ENCODE data around the gene FLRT2.

The FLRT2 gene

GRCh38 chr14:85584481-85584880, 54.5 kb downstream of the FLRT2 start:
- Histone ChIP-seq H3K4me3 (ENCODE audit: low read depth in 1 of 2, low read length in 2 of 2) (no peak overlapping the region), H3K9ac (ENCODE audit: low read depth in 1 of 2, low read length in 2 of 2) (no peak overlapping the region), H3K36me3 (ENCODE audit: control insufficient read depth in 1 of 2, insufficient read depth in 2 of 2, low read length in 2 of 2) (no peaks in the 10 kb centered on the region), H3K27me3 (ENCODE audit: control insufficient read depth in 1 of 2, insufficient read depth in 2 of 2, low read length in 2 of 2) (no peaks in the 10 kb centered on the region), H3K4me1 (ENCODE audit: control insufficient read depth in 1 of 2, insufficient read depth in 2 of 2, low read length in 2 of 2) (no peaks in the 10 kb centered on the region), H3K27ac (ENCODE audit: low read depth, low read length) (no peak overlapping the region), H3K9me3 (ENCODE audit: control insufficient read depth in 1 of 2, low read length in 2 of 2) (peaks cover 0 to 4% of the 10 kb centered on the region in 2 donors)

GRCh38 chr14:85587151-85587711, 57.3 kb downstream of the FLRT2 start:
- no peak overlapping the region for H3K9ac ChIP-seq (ENCODE audit: low read depth in 1 of 2, low read length in 2 of 2)
- no peak overlapping the region for H3K27ac ChIP-seq (ENCODE audit: low read depth, low read length)
- H3K9me3 ChIP-seq (ENCODE audit: control insufficient read depth in 1 of 2, low read length in 2 of 2), result peaks cover 3 to 4% of the 10 kb centered on the region in 2 donors
- no peak overlapping the region for H3K4me3 ChIP-seq (ENCODE audit: low read depth in 1 of 2, low read length in 2 of 2)
- no peaks in the 10 kb centered on the region for H3K27me3 ChIP-seq (ENCODE audit: control insufficient read depth in 1 of 2, insufficient read depth in 2 of 2, low read length in 2 of 2)
- H3K36me3 ChIP-seq (ENCODE audit: control insufficient read depth in 1 of 2, insufficient read depth in 2 of 2, low read length in 2 of 2), result no peaks in the 10 kb centered on the region
- H3K4me1 ChIP-seq (ENCODE audit: control insufficient read depth in 1 of 2, insufficient read depth in 2 of 2, low read length in 2 of 2), result no peaks in the 10 kb centered on the region

GRCh38 chr14:85590784-85591183, 60.8 kb downstream of the FLRT2 start:
- H3K4me3 ChIP-seq (ENCODE audit: low read depth in 1 of 2, low read length in 2 of 2), result no peak overlapping the region
- H3K9ac ChIP-seq (ENCODE audit: low read depth in 1 of 2, low read length in 2 of 2), result no peak overlapping the region
- no peak overlapping the region for H3K27ac ChIP-seq (ENCODE audit: low read depth, low read length)

GRCh38 chr14:85594217-85594616, 64.3 kb downstream of the FLRT2 start:
- no peak overlapping the region for H3K4me3 ChIP-seq (ENCODE audit: low read depth in 1 of 2, low read length in 2 of 2)
- H3K9ac ChIP-seq (ENCODE audit: low read depth in 1 of 2, low read length in 2 of 2), result no peak overlapping the region
- H3K4me1 ChIP-seq (ENCODE audit: control insufficient read depth in 1 of 2, insufficient read depth in 2 of 2, low read length in 2 of 2), result no peaks in the 10 kb centered on the region
- peaks cover 3 to 6% of the 10 kb centered on the region in 2 donors for H3K9me3 ChIP-seq (ENCODE audit: control insufficient read depth in 1 of 2, low read length in 2 of 2)
- no peaks in the 10 kb centered on the region for H3K36me3 ChIP-seq (ENCODE audit: control insufficient read depth in 1 of 2, insufficient read depth in 2 of 2, low read length in 2 of 2)
- no peak overlapping the region for H3K27ac ChIP-seq (ENCODE audit: low read depth, low read length)
- H3K27me3 ChIP-seq (ENCODE audit: control insufficient read depth in 1 of 2, insufficient read depth in 2 of 2, low read length in 2 of 2), result no peaks in the 10 kb centered on the region

More at GRCh38 chr14:85590784-85591183, 60.8 kb downstream of the FLRT2 start:
- Histone ChIP-seq H3K36me3 (ENCODE audit: control insufficient read depth in 1 of 2, insufficient read depth in 2 of 2, low read length in 2 of 2) (no peaks in the 10 kb centered on the region), H3K4me1 (ENCODE audit: control insufficient read depth in 1 of 2, insufficient read depth in 2 of 2, low read length in 2 of 2) (no peaks in the 10 kb centered on the region), H3K9me3 (ENCODE audit: control insufficient read depth in 1 of 2, low read length in 2 of 2) (peaks cover 3 to 5% of the 10 kb centered on the region in 2 donors), H3K27me3 (ENCODE audit: control insufficient read depth in 1 of 2, insufficient read depth in 2 of 2, low read length in 2 of 2) (no peaks in the 10 kb centered on the region)

- no peaks in the 10 kb centered on the region for H3K4me1 ChIP-seq (ENCODE audit: control insufficient read depth in 1 of 2, insufficient read depth in 2 of 2, low read length in 2 of 2)
- no peak overlapping the region for H3K27ac ChIP-seq (ENCODE audit: low read depth, low read length)
- no peak overlapping the region for H3K4me3 ChIP-seq (ENCODE audit: low read depth in 1 of 2, low read length in 2 of 2)
- H3K9ac ChIP-seq (ENCODE audit: low read depth in 1 of 2, low read length in 2 of 2), result no peak overlapping the region
- H3K36me3 ChIP-seq (ENCODE audit: control insufficient read depth in 1 of 2, insufficient read depth in 2 of 2, low read length in 2 of 2), result no peaks in the 10 kb centered on the region
- peaks cover 3 to 5% of the 10 kb centered on the region in 2 donors for H3K9me3 ChIP-seq (ENCODE audit: control insufficient read depth in 1 of 2, low read length in 2 of 2)
- H3K27me3 ChIP-seq (ENCODE audit: control insufficient read depth in 1 of 2, insufficient read depth in 2 of 2, low read length in 2 of 2), result no peaks in the 10 kb centered on the region
Measured at GRCh38 chr14:85595981-85596380, 66.0 kb downstream of the FLRT2 start.

GRCh38 chr14:85596562-85596961, 66.6 kb downstream of the FLRT2 start:
- Histone ChIP-seq H3K9ac (ENCODE audit: low read depth in 1 of 2, low read length in 2 of 2) (no peak overlapping the region), H3K36me3 (ENCODE audit: control insufficient read depth in 1 of 2, insufficient read depth in 2 of 2, low read length in 2 of 2) (no peaks in the 10 kb centered on the region), H3K4me1 (ENCODE audit: control insufficient read depth in 1 of 2, insufficient read depth in 2 of 2, low read length in 2 of 2) (no peaks in the 10 kb centered on the region), H3K9me3 (ENCODE audit: control insufficient read depth in 1 of 2, low read length in 2 of 2) (peaks cover 0 to 5% of the 10 kb centered on the region in 2 donors), H3K27ac (ENCODE audit: low read depth, low read length) (no peak overlapping the region), H3K4me3 (ENCODE audit: low read depth in 1 of 2, low read length in 2 of 2) (no peak overlapping the region), H3K27me3 (ENCODE audit: control insufficient read depth in 1 of 2, insufficient read depth in 2 of 2, low read length in 2 of 2) (no peaks in the 10 kb centered on the region)

GRCh38 chr14:85597701-85598100, 67.8 kb downstream of the FLRT2 start:
- no peaks in the 10 kb centered on the region for H3K27me3 ChIP-seq (ENCODE audit: control insufficient read depth in 1 of 2, insufficient read depth in 2 of 2, low read length in 2 of 2)
- H3K27ac ChIP-seq (ENCODE audit: low read depth, low read length), result no peak overlapping the region

GRCh38 chr14:85599939-85600338, 70.0 kb downstream of the FLRT2 start:
- Histone ChIP-seq H3K36me3 (ENCODE audit: control insufficient read depth in 1 of 2, insufficient read depth in 2 of 2, low read length in 2 of 2) (no peaks in the 10 kb centered on the region), H3K4me3 (ENCODE audit: low read depth in 1 of 2, low read length in 2 of 2) (no peak overlapping the region), H3K4me1 (ENCODE audit: control insufficient read depth in 1 of 2, insufficient read depth in 2 of 2, low read length in 2 of 2) (no peaks in the 10 kb centered on the region), H3K27me3 (ENCODE audit: control insufficient read depth in 1 of 2, insufficient read depth in 2 of 2, low read length in 2 of 2) (no peaks in the 10 kb centered on the region), H3K9me3 (ENCODE audit: control insufficient read depth in 1 of 2, low read length in 2 of 2) (peaks cover 0 to 5% of the 10 kb centered on the region in 2 donors), H3K9ac (ENCODE audit: low read depth in 1 of 2, low read length in 2 of 2) (no peak overlapping the region), H3K27ac (ENCODE audit: low read depth, low read length) (no peak overlapping the region)

More at GRCh38 chr14:85597701-85598100, 67.8 kb downstream of the FLRT2 start:
- Histone ChIP-seq H3K4me3 (ENCODE audit: low read depth in 1 of 2, low read length in 2 of 2) (no peak overlapping the region), H3K4me1 (ENCODE audit: control insufficient read depth in 1 of 2, insufficient read depth in 2 of 2, low read length in 2 of 2) (no peaks in the 10 kb centered on the region), H3K36me3 (ENCODE audit: control insufficient read depth in 1 of 2, insufficient read depth in 2 of 2, low read length in 2 of 2) (no peaks in the 10 kb centered on the region), H3K9me3 (ENCODE audit: control insufficient read depth in 1 of 2, low read length in 2 of 2) (peaks cover 0 to 5% of the 10 kb centered on the region in 2 donors), H3K9ac (ENCODE audit: low read depth in 1 of 2, low read length in 2 of 2) (no peak overlapping the region)

GRCh38 chr14:85601246-85601645, 71.3 kb downstream of the FLRT2 start:
- Histone ChIP-seq H3K27me3 (ENCODE audit: control insufficient read depth in 1 of 2, insufficient read depth in 2 of 2, low read length in 2 of 2) (no peaks in the 10 kb centered on the region), H3K27ac (ENCODE audit: low read depth, low read length) (no peak overlapping the region), H3K4me3 (ENCODE audit: low read depth in 1 of 2, low read length in 2 of 2) (no peak overlapping the region), H3K36me3 (ENCODE audit: control insufficient read depth in 1 of 2, insufficient read depth in 2 of 2, low read length in 2 of 2) (no peaks in the 10 kb centered on the region), H3K4me1 (ENCODE audit: control insufficient read depth in 1 of 2, insufficient read depth in 2 of 2, low read length in 2 of 2) (no peaks in the 10 kb centered on the region), H3K9ac (ENCODE audit: low read depth in 1 of 2, low read length in 2 of 2) (no peak overlapping the region), H3K9me3 (ENCODE audit: control insufficient read depth in 1 of 2, low read length in 2 of 2) (peaks cover 0 to 3% of the 10 kb centered on the region in 2 donors)

GRCh38 chr14:85601690-85602089, 71.7 kb downstream of the FLRT2 start:
- no peak overlapping the region for H3K9ac ChIP-seq (ENCODE audit: low read depth in 1 of 2, low read length in 2 of 2)
- no peaks in the 10 kb centered on the region for H3K27me3 ChIP-seq (ENCODE audit: control insufficient read depth in 1 of 2, insufficient read depth in 2 of 2, low read length in 2 of 2)
- H3K36me3 ChIP-seq (ENCODE audit: control insufficient read depth in 1 of 2, insufficient read depth in 2 of 2, low read length in 2 of 2), result no peaks in the 10 kb centered on the region
- H3K4me1 ChIP-seq (ENCODE audit: control insufficient read depth in 1 of 2, insufficient read depth in 2 of 2, low read length in 2 of 2), result no peaks in the 10 kb centered on the region
- no peak overlapping the region for H3K27ac ChIP-seq (ENCODE audit: low read depth, low read length)
- peaks cover 0 to 3% of the 10 kb centered on the region in 2 donors for H3K9me3 ChIP-seq (ENCODE audit: control insufficient read depth in 1 of 2, low read length in 2 of 2)
- H3K4me3 ChIP-seq (ENCODE audit: low read depth in 1 of 2, low read length in 2 of 2), result no peak overlapping the region
